Measurements from ENCODE around the gene AFAP1L1.

AFAP1L1 gene

GRCh38 chr5:149282027-149282965, 10.6 kb downstream of the AFAP1L1 start:
- H3K4me3 ChIP-seq (ENCODE audit: low read depth, low read length): no peak overlapping the region
- DNase-seq (ENCODE audit: low read depth): no peak

- no peak overlapping the region for H3K4me3 ChIP-seq (ENCODE audit: low read depth, low read length)
- no peak for DNase-seq (ENCODE audit: low read depth)
These were observed 11.3 kb downstream of the AFAP1L1 start for GRCh38 chr5:149282966-149283332.

DNA sequence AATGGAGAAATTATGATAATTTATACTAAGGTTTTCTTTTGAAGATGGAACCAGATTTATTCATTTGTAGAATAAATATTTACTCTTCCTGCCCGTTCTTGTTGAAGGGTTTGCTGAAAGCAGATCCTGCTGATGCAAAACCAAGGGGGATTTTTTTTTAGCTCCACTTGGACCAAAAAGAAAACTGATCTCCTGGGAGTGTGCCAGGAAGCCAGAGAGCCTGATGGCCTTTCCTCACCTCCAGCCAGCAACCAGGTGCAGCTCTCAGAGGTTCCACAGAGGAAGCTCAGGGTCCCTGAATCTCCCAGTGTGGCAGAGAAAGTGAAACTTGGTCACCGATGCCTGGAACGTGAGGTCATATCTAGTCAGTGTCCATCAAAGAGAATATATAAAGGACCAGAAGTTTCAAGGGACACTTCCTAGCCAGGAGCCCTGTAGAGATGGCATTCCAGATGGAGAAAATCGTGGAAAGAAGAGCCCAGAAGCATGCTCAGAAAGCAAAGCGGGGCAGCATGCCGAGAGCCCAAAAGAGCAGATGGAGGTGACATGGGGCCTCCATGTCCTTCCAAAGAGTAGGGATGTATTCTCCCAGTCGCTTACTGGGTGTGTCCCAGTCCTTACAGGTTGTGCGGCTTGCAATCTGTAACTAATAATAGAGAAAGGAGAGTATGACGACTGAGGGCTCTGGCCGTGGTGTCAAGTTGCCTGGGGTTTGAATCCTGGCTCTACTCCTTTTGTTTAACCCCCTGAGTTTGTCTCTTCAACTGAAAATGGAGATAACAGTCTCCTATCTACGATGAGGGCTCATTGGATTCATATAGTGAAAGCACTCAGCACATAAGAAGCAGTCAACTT, 12.2 kb downstream of the AFAP1L1 start:
- no peak for DNase-seq (ENCODE audit: low read depth)
- H3K4me3 ChIP-seq (ENCODE audit: low read depth, low read length): no peak overlapping the region

GRCh38 chr5:149284501-149284900, 12.8 kb downstream of the AFAP1L1 start:
- no peak for DNase-seq (ENCODE audit: low read depth)
- H3K4me3 ChIP-seq (ENCODE audit: low read depth, low read length): no peak overlapping the region

DNA sequence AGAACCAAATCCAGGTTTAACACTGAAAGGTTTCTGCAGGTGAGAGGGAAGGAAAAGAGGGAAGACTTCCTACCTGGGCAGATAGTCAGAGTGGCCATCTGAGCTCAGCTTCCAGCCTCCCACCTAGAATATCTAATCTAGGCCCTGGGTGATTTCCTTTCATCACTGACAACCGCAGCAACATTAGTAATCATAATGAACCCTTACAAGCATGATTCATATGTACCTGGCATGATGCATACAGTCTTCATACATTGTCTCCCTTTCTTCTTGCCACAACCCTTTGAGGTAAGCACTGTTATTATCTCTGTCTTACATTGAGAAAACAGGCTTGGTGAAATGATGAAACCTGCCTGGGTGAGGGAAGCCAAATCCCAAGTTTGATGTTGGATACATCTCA, 13.5 kb downstream of the AFAP1L1 start:
- no peak overlapping the region for H3K4me3 ChIP-seq (ENCODE audit: low read depth, low read length)
- no peak for DNase-seq (ENCODE audit: low read depth)

DNA sequence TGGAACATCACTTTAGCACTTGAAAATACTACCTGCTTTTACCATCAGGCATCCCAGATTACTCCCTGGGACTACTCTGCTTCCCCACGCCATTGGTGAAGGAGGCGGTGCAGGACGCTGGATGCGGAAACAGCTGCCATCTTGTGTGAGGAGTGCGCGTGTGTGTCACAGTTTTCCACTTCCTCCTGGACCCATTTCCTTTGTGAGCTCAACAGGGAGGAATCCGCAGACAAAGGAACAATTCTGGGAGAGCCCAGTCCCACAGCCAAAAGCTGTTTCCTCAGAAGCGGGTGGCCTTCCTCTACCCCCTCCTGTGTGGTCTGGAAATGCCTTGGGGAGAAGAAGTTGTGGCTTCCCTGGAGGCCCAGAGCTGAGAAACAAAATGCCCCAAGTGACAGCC, 16.8 kb downstream of the AFAP1L1 start:
- H3K4me3 ChIP-seq (ENCODE audit: low read depth, low read length): no peak overlapping the region
- DNase-seq (ENCODE audit: low read depth): no peak

DNA sequence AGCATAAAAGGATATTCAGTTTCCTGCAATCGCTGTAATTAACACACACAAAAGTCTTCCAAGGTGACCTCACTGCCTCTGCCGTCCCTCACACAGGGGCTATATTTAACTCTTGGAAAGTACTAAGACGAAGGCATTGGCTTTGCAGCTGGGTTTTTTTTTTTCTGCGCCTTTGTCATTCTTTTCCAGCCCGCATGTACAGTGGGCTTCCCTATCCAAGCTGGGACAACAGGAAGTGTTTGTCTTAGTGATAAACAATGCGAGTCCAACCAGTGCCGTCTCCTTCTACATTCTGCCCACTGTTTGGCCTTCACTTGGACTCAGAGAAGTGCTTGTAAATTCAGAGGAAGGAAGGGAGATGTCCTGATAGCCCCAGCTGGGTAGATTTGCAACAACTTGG, 17.6 kb downstream of the AFAP1L1 start:
- no peak overlapping the region for H3K4me3 ChIP-seq (ENCODE audit: low read depth, low read length)
- DNase-seq (ENCODE audit: low read depth): no peak

- H3K4me3 ChIP-seq (ENCODE audit: low read depth, low read length): no peak overlapping the region
- no peak for DNase-seq (ENCODE audit: low read depth)
These were observed 23.5 kb downstream of the AFAP1L1 start for GRCh38 chr5:149294872-149295829.

GRCh38 chr5:149297340-149298025, 25.8 kb downstream of the AFAP1L1 start:
- DNase-seq (ENCODE audit: low read depth): no peak

GRCh38 chr5:149298163-149298562, 26.5 kb downstream of the AFAP1L1 start:
- H3K4me3 ChIP-seq (ENCODE audit: low read depth, low read length): no peak overlapping the region
- no peak for DNase-seq (ENCODE audit: low read depth)

More at GRCh38 chr5:149297340-149298025, 25.8 kb downstream of the AFAP1L1 start:
- no peak overlapping the region for H3K4me3 ChIP-seq (ENCODE audit: low read depth, low read length)

- no peak for DNase-seq (ENCODE audit: low read depth)
- H3K4me3 ChIP-seq (ENCODE audit: low read depth, low read length): no peak overlapping the region
These were observed 27.3 kb downstream of the AFAP1L1 start for GRCh38 chr5:149298842-149299404.

- DNase-seq (ENCODE audit: low read depth): no peak
- no peak overlapping the region for H3K4me3 ChIP-seq (ENCODE audit: low read depth, low read length)
These were observed 27.9 kb downstream of the AFAP1L1 start for GRCh38 chr5:149299451-149300054.

DNA sequence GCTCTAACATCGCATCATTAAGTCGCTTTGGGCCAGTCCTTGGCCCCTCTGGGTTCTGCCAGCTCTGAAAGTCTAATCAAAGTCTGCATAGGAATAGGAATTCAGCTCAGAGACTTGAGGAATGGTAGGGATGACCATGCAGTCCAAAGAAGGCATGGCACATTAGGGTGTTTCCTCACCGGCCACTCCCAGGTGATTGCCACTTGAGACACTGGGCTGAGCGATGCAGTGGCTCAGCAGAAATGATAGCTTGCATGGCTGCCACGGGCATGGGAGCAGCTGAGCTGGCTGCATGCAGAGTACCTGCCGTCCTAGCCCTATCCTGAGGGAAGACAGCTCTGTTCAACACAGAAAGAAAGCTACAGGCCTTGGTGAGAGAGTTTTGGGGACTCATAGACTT, 28.8 kb downstream of the AFAP1L1 start:
- H3K4me3 ChIP-seq (ENCODE audit: low read depth, low read length): no peak overlapping the region
- DNase-seq (ENCODE audit: low read depth): no peak

GRCh38 chr5:149301049-149301743, 29.5 kb downstream of the AFAP1L1 start:
- no peak for DNase-seq (ENCODE audit: low read depth)
- H3K4me3 ChIP-seq (ENCODE audit: low read depth, low read length): no peak overlapping the region

GRCh38 chr5:149301744-149302380, 30.2 kb downstream of the AFAP1L1 start:
- H3K4me3 ChIP-seq (ENCODE audit: low read depth, low read length): no peak overlapping the region
- DNase-seq (ENCODE audit: low read depth): no peak

DNA sequence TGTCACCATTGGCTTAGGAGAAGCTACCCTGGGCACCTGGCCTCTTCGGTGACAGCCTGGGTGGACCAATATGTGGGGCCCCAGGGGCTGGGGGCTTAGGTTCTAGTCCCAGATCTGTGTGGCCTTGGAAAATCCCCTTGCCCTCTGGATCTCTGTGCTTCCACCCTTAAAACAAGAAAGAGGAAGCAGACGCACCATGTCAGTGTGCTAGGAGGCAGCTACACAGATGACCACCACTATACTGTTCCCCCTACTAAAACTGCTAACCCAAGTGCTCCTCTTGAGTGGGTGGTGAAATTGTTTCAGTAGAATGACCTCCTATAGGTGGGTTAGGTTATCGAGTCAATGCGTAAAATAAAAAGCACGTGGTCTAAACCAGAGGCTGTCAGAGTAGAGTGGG, 31.0 kb downstream of the AFAP1L1 start:
- no peak overlapping the region for H3K4me3 ChIP-seq (ENCODE audit: low read depth, low read length)
- no peak for DNase-seq (ENCODE audit: low read depth)

DNA sequence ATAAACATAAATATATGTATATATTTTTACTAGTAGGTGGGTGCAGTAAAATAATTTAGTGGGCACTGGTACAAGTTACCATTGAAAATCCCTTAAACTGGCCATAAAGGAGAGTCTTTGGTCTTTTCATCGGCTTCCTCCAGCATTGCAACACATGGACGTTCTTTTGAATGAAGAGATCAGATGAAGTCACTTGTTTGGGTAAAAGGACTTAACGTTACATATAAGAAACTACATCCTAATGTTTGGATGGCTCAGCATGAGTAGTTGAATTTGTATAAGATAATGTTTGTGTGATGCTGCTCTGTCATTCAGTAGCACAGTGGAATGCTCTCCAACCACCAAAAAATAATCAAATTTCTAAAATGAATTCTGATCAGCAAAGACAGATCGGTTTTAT, 31.6 kb downstream of the AFAP1L1 start:
- no peak overlapping the region for H3K4me3 ChIP-seq (ENCODE audit: low read depth, low read length)
- DNase-seq (ENCODE audit: low read depth): no peak

Data from skeletal muscle cell (primary cell).